Lung (tissue), 12 donors: ENCODE results near the gene KCNQ2. TPM values are rescaled to one million over a fixed set of nuclear protein-coding genes. Genes with fewer than 3 reads are reported as not detected.

Source experiments
- ATAC-seq: fragments of 200-7000 bp; cut with Tn5 transposase; one replicate; pipeline ENCODE4 v1.9.1; 2020; ENCODE audit warnings: moderate number of reproducible peaks; ENCODE audit not compliant: insufficient read depth, low FRiP score
- DNase-seq, 3 donors: peaks; one replicate each; pipeline ENCODE4 v3.0.0-alpha.2; 2013 to 2017
- H3K27ac ChIP-seq, 2 donors: one replicate each; pipeline ENCODE4 v1.5.1; 2013; ENCODE audit warnings: mild to moderate bottlenecking in 2 of 2, moderate library complexity in 2 of 2, control low read depth in 1 of 2, inconsistent platforms in 1 of 2, low read depth in 1 of 2, low read length in 1 of 2
- H3K27me3 ChIP-seq, 3 donors: one replicate each; pipeline ENCODE4 v1.5.1; 2013; ENCODE audit warnings: low read length in 2 of 3; ENCODE audit not compliant: control insufficient read depth in 3 of 3, insufficient read depth in 3 of 3
- H3K36me3 ChIP-seq, 4 donors: one replicate each; pipeline ENCODE4 v1.5.1; 2013; ENCODE audit warnings: low read length in 4 of 4, mild to moderate bottlenecking in 1 of 4, moderate library complexity in 1 of 4; ENCODE audit not compliant: control insufficient read depth in 4 of 4, insufficient read depth in 4 of 4
- H3K4me1 ChIP-seq, 5 donors: one replicate each; pipeline ENCODE4 v1.5.1; 2013; ENCODE audit warnings: low read length in 5 of 5, mild to moderate bottlenecking in 2 of 5, moderate library complexity in 1 of 5; ENCODE audit not compliant: control insufficient read depth in 5 of 5, insufficient read depth in 5 of 5
- H3K4me3 ChIP-seq: one replicate; pipeline ENCODE4 v1.5.1; 2013; ENCODE audit warnings: mild to moderate bottlenecking, control low read depth, moderate library complexity
- H3K9ac ChIP-seq, 2 donors: one replicate each; pipeline ENCODE4 v1.5.1; 2013; ENCODE audit warnings: low read length in 2 of 2, control low read depth in 1 of 2; ENCODE audit not compliant: insufficient read depth in 1 of 2
- H3K9me3 ChIP-seq, 4 donors: one replicate each; pipeline ENCODE4 v1.5.1; 2013; ENCODE audit warnings: low read length in 3 of 4, mild to moderate bottlenecking in 1 of 4, moderate library complexity in 1 of 4; ENCODE audit not compliant: control insufficient read depth in 4 of 4, insufficient read depth in 3 of 4
- WGBS, 2 donors: extraction: QIAGEN DNeasy Blood & Tissue Kit; methylation state at CpG; one replicate each; pipeline ENCODE4 v1.1.7; 2013; 5-methylcytosine and 5-hydroxymethylcytosine counted together
- polyA plus RNA-seq, 2 donors: library from polyadenylated mRNA; stranded (reverse); fragments of 200-250 nt; gene quantifications; one replicate each; pipeline ENCODE4 v1.2.1, GENCODE V29; 2013
- total RNA-seq, 2 donors: library from RNA; depleted of rRNA in 1 of 2; stranded (reverse); fragments of >200 nt in 1 of 2; gene quantifications; one replicate each; pipeline ENCODE4 v1.2.1, GENCODE V29; 2014 to 2021
- TF ChIP-seq, protein P1 (sequence below): IDR thresholded peaks from 2 replicates; pipeline ENCODE4 v1.5.1; 2012; ENCODE audit warnings: mild to moderate bottlenecking; ENCODE audit errors: control extremely low read depth, extremely low read depth
- donor health status: control.
- donor health status: control.
- donor health status: Bipolar disorder and iron deficiency.
- donor health status: healthy.
- donor health status: DM: yes; HTN: yes; CAD: no.

KCNQ2 gene
- total and polyA plus RNA-seq, 4 donors = 0.18 to 6.8 (median 0.28) TPM; not detected in 1

DNA sequence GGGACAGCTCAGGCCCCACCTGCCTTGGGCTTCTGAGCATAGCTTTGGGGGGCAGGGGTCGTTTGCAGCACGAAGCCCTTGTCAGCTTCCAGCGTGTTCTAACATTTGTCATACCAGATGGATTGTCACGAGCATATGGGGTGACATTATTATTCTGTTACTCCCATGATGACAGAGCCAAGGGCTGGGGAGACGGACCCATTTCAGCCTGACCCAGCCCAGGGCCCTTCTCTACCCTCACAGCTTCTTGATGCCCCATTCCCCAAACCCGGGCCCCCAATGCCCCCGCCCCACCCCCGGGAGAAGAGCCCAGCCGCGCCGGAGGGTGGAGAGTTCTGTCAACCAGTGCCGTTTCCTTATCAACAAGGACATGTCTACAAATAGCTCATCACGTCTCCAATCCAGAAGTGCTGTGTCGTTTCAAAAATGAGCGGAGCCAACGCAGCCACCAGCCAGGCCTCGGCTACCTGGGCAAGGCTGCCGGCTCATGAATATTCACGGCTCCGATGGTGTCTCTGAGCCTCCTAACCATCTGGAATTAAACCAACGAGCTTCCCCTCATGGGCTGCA is 101.8 kb downstream of the KCNQ2 start:
- WGBS, 2 donors = 28 to 43% methylated on average over 21 of the region's 21 CpGs
- DNase-seq = no peak

DNA sequence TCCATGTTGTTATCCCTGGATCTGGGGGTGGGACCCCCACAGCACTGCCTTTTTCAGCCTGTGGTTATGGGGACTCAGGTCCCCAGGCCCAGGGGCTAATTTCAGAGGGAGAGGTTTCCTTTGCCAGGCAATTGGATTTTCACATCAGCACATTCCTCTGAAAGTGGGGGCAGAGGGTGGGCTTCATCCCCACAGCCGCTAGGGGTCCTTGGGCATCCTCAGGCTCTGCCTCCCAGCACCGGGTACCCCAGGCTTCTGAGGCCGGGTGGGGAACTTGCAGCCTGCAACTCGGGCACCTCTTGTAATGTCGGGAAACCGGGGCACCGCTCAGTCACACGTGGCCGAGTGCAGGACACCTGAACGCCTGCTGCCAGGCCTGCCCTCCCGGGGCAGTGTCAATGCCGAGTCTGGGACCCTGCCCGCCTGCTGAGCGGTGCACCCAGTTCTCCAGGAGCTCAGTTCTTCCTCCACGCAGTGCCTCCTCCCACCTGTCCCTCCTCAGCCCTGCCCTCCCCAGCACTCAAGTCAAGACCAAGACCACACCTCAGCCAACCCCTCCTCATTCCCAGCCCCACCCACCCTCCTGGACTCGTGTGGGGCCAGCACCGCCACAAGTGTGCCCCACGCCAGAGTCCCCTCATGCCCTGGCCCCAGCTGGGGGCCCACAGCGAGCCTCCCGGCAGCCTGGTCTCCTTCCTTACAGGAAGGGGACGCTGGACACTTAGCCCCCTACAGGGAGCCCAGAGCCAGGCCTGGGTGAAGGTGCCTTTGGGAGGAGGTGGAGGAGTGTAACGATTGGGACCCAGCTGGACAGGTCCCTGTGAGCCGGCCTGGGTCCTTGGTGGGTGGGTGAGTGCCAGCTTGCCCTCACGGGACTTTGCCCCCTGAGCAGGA is 102.5 kb downstream of the KCNQ2 start:
- 62 to 67% methylated on average over 20 to 24 of the region's 24 CpGs for WGBS, 2 donors
- TF ChIP-seq, protein P1, sequence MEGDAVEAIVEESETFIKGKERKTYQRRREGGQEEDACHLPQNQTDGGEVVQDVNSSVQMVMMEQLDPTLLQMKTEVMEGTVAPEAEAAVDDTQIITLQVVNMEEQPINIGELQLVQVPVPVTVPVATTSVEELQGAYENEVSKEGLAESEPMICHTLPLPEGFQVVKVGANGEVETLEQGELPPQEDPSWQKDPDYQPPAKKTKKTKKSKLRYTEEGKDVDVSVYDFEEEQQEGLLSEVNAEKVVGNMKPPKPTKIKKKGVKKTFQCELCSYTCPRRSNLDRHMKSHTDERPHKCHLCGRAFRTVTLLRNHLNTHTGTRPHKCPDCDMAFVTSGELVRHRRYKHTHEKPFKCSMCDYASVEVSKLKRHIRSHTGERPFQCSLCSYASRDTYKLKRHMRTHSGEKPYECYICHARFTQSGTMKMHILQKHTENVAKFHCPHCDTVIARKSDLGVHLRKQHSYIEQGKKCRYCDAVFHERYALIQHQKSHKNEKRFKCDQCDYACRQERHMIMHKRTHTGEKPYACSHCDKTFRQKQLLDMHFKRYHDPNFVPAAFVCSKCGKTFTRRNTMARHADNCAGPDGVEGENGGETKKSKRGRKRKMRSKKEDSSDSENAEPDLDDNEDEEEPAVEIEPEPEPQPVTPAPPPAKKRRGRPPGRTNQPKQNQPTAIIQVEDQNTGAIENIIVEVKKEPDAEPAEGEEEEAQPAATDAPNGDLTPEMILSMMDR = no peak
- no peaks in the 10 kb centered on the region for H3K36me3 ChIP-seq
- DNase-seq (no peak), ATAC-seq (no peak)
- peaks cover 0 to 4% (median 0%) of the 10 kb centered on the region in 4 donors for H3K9me3 ChIP-seq
- no peak overlapping the region for H3K9ac ChIP-seq
- H3K27me3 ChIP-seq = peaks cover 0 to 24% (median 11%) of the 10 kb centered on the region in 3 donors
- no peak overlapping the region for H3K27ac ChIP-seq
- H3K4me1 ChIP-seq = peaks cover 0 to 16% (median 3%) of the 10 kb centered on the region in 5 donors
- no peak overlapping the region for H3K4me3 ChIP-seq

More for the DNA sequence above, 101.8 kb downstream of the KCNQ2 start:
- Histone ChIP-seq H3K27ac (no peak overlapping the region), H3K27me3 (peaks cover 0 to 27% (median 11%) of the 10 kb centered on the region in 3 donors), H3K4me1 (peaks cover 0 to 16% (median 3%) of the 10 kb centered on the region in 5 donors), H3K9me3 (peaks cover 0 to 4% (median 0%) of the 10 kb centered on the region in 4 donors), H3K9ac (peak overlapping the region in 1 of 2 donors; percentile 28), H3K4me3 (no peak overlapping the region), H3K36me3 (no peaks in the 10 kb centered on the region)
- TF ChIP-seq, protein P1 = no peak
- no peak for ATAC-seq

DNA sequence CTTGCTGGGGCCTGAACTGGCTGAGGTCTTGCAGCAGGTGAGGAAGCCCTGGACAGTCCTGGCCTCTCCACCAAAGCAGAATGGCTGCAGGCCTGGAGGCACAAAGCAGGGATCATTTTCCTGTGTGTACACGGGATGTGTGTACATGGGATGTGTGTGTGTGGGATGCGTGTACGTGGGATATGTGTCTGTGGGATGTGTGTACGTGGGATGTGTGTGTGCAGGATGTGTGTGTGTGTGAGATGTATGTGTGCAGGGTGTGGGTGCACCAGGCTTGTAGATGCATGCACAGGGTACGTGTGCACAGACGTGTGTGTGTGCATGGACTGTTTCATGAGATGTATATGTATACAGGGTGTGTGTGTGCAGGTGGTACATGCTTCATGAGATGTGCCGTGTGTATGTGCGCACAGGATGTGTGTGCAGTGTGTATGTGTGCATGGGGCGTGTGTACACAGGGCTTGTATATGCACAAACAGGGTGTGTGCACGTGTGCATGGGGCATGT is 103.4 kb downstream of the KCNQ2 start:
- DNase-seq (no peak), ATAC-seq (no peak)
- Histone ChIP-seq H3K27ac (no peak overlapping the region), H3K9ac (no peak overlapping the region), H3K4me1 (peaks cover 0 to 16% (median 3%) of the 10 kb centered on the region in 5 donors), H3K27me3 (peaks cover 0 to 17% (median 11%) of the 10 kb centered on the region in 3 donors), H3K4me3 (no peak overlapping the region), H3K9me3 (peaks cover 0 to 4% (median 0%) of the 10 kb centered on the region in 4 donors), H3K36me3 (no peaks in the 10 kb centered on the region)
- 88 to 89% methylated on average over 10 of the region's 10 CpGs for WGBS, 2 donors
- TF ChIP-seq, protein P1 = no peak
